Measurements from ENCODE around the gene AZIN2.
"Not testable (repeated sequence)": the region's sequence is repeated elsewhere in the genome, so short reads cannot be mapped to it uniquely, and the experiment has no call there.

Gene AZIN2

DNA sequence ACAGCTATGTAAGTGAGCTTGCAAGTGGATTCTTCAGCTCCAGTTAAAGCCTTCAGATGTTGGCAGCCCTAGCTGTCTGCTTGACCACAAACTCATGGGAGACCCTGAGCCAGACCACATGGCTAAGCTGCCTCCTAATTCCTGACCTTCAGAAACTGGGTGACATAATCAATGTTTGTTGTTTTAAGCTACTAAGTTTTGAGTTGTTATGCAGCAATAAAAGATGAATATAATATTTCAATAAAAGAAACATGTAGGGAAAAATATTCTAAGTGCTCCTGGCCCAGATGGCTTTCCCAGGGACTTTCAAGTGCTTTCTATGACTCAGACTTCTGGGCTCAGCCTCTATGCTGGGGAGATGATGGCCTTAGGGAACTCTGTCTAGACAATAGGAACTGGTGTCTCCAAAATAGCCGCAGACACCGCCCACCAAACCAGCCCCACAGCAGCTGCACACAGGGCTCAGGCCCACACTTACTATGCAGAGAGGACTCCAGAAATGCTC is 20.3 kb upstream of the AZIN2 start:
- no peak for DNase-seq

GRCh38 chr1:33061834-33062233 is 19.1 kb upstream of the AZIN2 start:
- no peak for DNase-seq

- not testable (repeated sequence) for DNase-seq
Measured at GRCh38 chr1:33064284-33064683, 16.7 kb upstream of the AZIN2 start.

GRCh38 chr1:33065301-33065700 is 15.7 kb upstream of the AZIN2 start:
- DNase-seq: no peak

- not testable (repeated sequence) for DNase-seq
Measured at GRCh38 chr1:33066477-33066876, 14.5 kb upstream of the AZIN2 start.

DNA sequence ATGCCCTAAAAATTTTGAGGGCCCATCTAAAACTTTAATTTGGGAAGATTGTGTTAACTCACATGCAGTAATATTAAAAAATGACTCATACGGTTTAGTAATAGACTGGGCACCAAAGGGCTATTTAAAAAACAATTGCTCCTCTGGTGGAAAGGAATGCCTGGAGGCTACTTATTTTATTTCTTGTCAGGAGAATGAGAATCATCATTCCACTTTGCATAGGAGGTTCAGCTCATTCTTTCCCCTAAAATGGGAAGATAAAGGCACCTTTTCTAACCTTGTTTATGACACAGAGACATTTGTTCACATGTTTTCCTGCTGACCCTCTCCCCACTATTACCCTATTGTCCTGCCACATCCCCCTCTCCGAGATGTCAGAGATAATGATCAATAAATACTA is 12.8 kb upstream of the AZIN2 start:
- not testable (repeated sequence) for DNase-seq

GRCh38 chr1:33070628-33071027 is 10.3 kb upstream of the AZIN2 start:
- no peak for DNase-seq

GRCh38 chr1:33072707-33073106 is 8.2 kb upstream of the AZIN2 start:
- no peak for DNase-seq

GRCh38 chr1:33074193-33074945 is 6.6 kb upstream of the AZIN2 start:
- DNase-seq: no peak

GRCh38 chr1:33078030-33078591 is 2.8 kb upstream of the AZIN2 start:
- no peak for DNase-seq

GRCh38 chr1:33080373-33080772 is 580 bp upstream of the AZIN2 start:
- no peak for DNase-seq

GRCh38 chr1:33081554-33082305 is 777 bp downstream of the AZIN2 start:
- peak in 1 of 5 donors; percentile 13 for DNase-seq

DNA sequence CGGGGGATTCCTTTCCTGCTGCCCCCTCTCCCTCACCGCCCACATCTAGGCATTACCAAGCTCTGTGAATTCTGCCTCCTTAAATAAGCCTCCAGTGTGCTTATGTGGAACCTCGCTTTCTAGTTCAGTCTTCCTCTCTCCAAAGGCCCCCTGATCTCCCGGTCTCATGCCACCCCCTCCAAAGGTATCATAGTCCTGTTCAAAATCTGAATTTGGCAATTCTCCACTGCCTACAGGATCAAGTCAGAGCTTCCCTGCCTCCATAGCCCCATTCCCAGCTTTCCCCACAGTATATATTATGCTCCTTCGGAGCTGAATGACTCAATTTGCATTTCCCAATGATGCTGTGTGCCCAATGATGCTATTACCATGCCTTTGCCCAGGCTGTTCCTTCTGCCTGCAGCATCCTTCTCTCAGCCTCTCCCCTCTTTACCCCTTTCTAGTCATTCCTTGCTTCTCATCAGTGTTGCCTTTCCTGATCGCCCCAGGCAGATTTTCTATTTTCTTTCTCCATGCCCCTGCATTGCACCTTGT is 1.7 kb downstream of the AZIN2 start:
- DNase-seq: no peak

DNA sequence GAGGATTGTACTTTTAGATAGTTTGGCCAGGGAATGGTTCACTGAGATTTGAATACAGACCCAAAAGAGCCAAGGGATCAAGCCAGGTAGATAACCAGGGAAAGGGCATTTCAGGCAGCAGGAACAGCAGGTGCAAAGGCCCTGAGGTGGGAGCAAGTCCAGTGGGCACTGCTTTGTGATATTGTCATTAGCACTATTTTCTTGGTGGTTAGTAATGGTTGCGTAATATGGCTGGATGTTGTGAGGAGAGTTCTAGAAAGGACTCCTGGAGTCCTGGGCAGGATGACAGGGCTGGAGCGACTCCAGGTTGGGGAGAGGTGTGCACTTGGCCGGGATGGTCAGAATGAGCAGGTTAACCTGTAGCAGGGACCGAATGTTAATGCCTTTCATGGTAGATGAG is 4.4 kb downstream of the AZIN2 start:
- no peak for DNase-seq

GRCh38 chr1:33086384-33086850 is 5.5 kb downstream of the AZIN2 start:
- DNase-seq: peak in 1 of 5 donors; percentile 33

DNA sequence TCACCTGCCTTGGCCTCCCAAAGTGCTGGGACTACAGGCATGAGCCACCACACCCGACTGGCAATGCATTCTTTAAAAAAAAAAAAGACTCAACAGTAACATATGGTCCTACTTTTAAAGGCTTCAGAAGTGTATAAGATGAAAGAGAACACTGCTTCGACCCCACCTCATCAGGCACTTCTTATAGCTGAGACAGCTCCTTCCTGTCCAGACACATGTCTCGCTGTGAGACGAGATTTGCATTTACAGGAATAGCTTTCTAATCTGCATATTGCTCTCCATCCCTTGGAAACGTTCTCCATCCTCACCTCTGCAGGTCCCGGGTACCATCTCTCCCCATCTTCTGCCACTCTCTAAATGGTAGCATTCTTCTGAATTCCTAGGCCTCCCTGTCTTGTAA is 6.7 kb downstream of the AZIN2 start:
- no peak for DNase-seq

DNA sequence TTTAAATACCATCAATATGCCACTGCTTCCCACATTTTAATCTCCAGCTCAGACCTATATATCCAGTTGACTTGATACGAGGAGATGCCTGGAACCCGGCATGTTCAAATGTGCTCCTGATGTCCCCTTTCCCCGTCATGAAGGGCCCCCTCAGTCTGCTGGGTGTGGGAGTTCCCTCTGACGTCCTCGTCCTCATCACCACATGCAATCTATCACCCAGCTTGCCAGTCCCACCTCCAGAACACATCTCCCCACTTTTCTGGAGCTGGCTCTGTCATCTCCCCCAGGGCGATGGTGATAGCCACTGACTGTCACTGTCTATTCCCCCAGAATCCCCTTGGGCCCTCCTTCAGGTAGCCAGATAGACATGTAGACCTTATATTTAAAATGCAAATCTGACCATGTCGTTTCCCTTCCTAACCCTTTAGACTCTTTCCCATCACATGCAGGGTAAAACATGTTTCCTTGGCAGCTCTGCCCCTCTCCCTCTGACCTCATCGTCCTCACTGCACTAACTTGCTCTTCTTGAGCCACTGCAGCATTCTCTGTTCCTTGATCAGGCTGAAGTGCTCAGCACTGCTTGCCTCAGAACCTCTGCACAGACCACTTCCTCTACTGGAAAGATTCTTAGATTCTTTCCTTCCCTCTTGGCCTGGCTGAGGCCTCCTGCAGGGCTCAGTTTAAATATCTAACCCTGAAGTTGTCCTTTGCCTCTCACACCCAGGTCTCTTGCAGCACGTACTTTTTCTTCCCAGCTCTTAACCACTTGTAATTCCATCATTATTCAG is 7.4 kb downstream of the AZIN2 start:
- DNase-seq: peak in 1 of 5 donors; percentile 40

- DNase-seq: no peak
Measured at GRCh38 chr1:33089457-33089856, 8.5 kb downstream of the AZIN2 start.

DNA sequence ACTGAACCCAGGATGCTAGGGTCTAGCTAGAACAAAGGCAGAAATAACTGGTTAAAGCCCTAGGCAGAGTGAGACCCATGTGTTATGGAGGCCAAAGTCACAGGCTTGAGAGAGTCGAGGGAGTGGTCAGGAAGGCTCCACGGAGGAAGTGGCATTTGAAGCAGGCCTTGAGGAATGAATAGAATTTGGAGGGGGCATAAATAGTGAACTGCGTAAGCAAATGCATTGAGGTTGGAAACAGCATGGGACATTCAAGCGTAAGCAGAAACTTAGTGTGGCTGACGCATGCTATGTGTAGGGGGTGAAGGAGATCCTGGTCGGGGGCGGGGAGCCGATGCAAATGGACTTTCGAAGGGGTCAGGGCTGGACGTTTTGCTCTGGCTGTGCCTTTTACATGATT is 11.5 kb downstream of the AZIN2 start:
- no peak for DNase-seq

- DNase-seq: no peak
Measured at GRCh38 chr1:33093004-33093403, 12.1 kb downstream of the AZIN2 start.

- no peak for DNase-seq
Measured at GRCh38 chr1:33094486-33094885, 13.5 kb downstream of the AZIN2 start.

GRCh38 chr1:33094971-33095604 is 14.1 kb downstream of the AZIN2 start:
- peak in 1 of 5 donors; percentile 23 for DNase-seq

All from T-helper 1 cell (primary cell).